Endothelial cell (in vitro differentiated cells): ENCODE measurements around the gene POFUT1. TPM values are rescaled to one million over a fixed set of nuclear protein-coding genes. Genes with fewer than 3 reads are reported as not detected.

Experiments
- DNase-seq: peaks from one replicate; pipeline ENCODE4 v3.0.0; 2021; ENCODE audit warnings: low spot score
- H3K27ac Mint-ChIP-seq: one replicate; pipeline ENCODE4 v1.8.0; 2021; ENCODE audit warnings: mixed read lengths, inconsistent platforms; ENCODE audit not compliant: unreplicated experiment
- H3K27me3 Mint-ChIP-seq: one replicate; pipeline ENCODE4 v1.8.0; 2021; ENCODE audit warnings: mild to moderate bottlenecking, moderate library complexity, mixed read lengths, inconsistent platforms; ENCODE audit not compliant: unreplicated experiment
- H3K36me3 Mint-ChIP-seq: one replicate; pipeline ENCODE4 v1.8.0; 2021; ENCODE audit warnings: mild to moderate bottlenecking, low read depth, mixed read lengths, inconsistent platforms; ENCODE audit not compliant: unreplicated experiment
- H3K4me1 Mint-ChIP-seq: one replicate; pipeline ENCODE4 v1.8.0; 2021; ENCODE audit warnings: mild to moderate bottlenecking, mixed read lengths, inconsistent platforms; ENCODE audit not compliant: unreplicated experiment
- H3K4me3 Mint-ChIP-seq: one replicate; pipeline ENCODE4 v1.8.0; 2021; ENCODE audit warnings: mild to moderate bottlenecking, mixed read lengths, inconsistent platforms; ENCODE audit not compliant: unreplicated experiment
- H3K9me3 Mint-ChIP-seq: one replicate; pipeline ENCODE4 v1.8.0; 2021; ENCODE audit warnings: mixed read lengths, inconsistent platforms; ENCODE audit not compliant: unreplicated experiment
- CTCF ChIP-seq: fragments of 200-600 bp; sonication (generic); IDR thresholded peaks from one replicate; pipeline ENCODE4 v1.5.0; 2021; ENCODE audit warnings: antibody characterized with exemption; ENCODE audit not compliant: unreplicated experiment
- total RNA-seq: library from RNA; stranded (reverse); fragmentation: NEBNext Ultra II Directional; extraction: Animal tissue kit (Norgen Biotek cat#: 25700); gene quantifications from one replicate; pipeline ENCODE4 v1.2.1, GENCODE V29; 2021; ENCODE audit not compliant: unreplicated experiment

The POFUT1 gene
- total RNA-seq, 1 donor from 2014 or later, result 43.5 TPM

- H3K9me3 Mint-ChIP-seq, result no peaks in the 10 kb centered on the region
Measured at GRCh38 chr20:32160341-32160740, 47.3 kb upstream of the POFUT1 start.

GRCh38 chr20:32162351-32162750, 45.3 kb upstream of the POFUT1 start:
- no peak for DNase-seq
- H3K4me1 Mint-ChIP-seq, result peaks cover 9% of the 10 kb centered on the region
- no peak overlapping the region for H3K27ac Mint-ChIP-seq
- no peak overlapping the region for H3K4me3 Mint-ChIP-seq
- H3K36me3 Mint-ChIP-seq, result peaks cover 54% of the 10 kb centered on the region
- no peak for TF ChIP-seq CTCF
- H3K9me3 Mint-ChIP-seq, result no peaks in the 10 kb centered on the region
- H3K27me3 Mint-ChIP-seq, result peaks cover 10% of the 10 kb centered on the region

More at GRCh38 chr20:32160341-32160740, 47.3 kb upstream of the POFUT1 start:
- Mint-ChIP-seq H3K36me3 (peaks cover 43% of the 10 kb centered on the region), H3K27me3 (peaks cover 6% of the 10 kb centered on the region), H3K4me1 (peaks cover 16% of the 10 kb centered on the region), H3K27ac (no peak overlapping the region), H3K4me3 (peak overlapping the region; percentile 74)
- TF ChIP-seq CTCF, result no peak
- no peak for DNase-seq

GRCh38 chr20:32163951-32164350, 43.7 kb upstream of the POFUT1 start:
- Mint-ChIP-seq H3K36me3 (peaks cover 54% of the 10 kb centered on the region), H3K4me1 (peaks cover 15% of the 10 kb centered on the region), H3K27ac (no peak overlapping the region)

GRCh38 chr20:32164984-32165735, 42.5 kb upstream of the POFUT1 start:
- no peaks in the 10 kb centered on the region for H3K9me3 Mint-ChIP-seq
- H3K4me3 Mint-ChIP-seq, result peak overlapping the region; percentile 47
- peaks cover 17% of the 10 kb centered on the region for H3K4me1 Mint-ChIP-seq
- no peak for DNase-seq
- no peak for TF ChIP-seq CTCF
- H3K27me3 Mint-ChIP-seq, result peaks cover 10% of the 10 kb centered on the region
- H3K36me3 Mint-ChIP-seq, result peaks cover 50% of the 10 kb centered on the region
- no peak overlapping the region for H3K27ac Mint-ChIP-seq

More at GRCh38 chr20:32163951-32164350, 43.7 kb upstream of the POFUT1 start:
- no peak for DNase-seq
- H3K27me3 Mint-ChIP-seq, result peaks cover 10% of the 10 kb centered on the region
- TF ChIP-seq CTCF, result no peak
- no peak overlapping the region for H3K4me3 Mint-ChIP-seq
- no peaks in the 10 kb centered on the region for H3K9me3 Mint-ChIP-seq

- Mint-ChIP-seq H3K4me3 (no peak overlapping the region), H3K36me3 (peaks cover 46% of the 10 kb centered on the region), H3K9me3 (no peaks in the 10 kb centered on the region), H3K4me1 (peaks cover 19% of the 10 kb centered on the region), H3K27me3 (peaks cover 10% of the 10 kb centered on the region), H3K27ac (no peak overlapping the region)
- TF ChIP-seq CTCF, result no peak
- no peak for DNase-seq
Measured at GRCh38 chr20:32165836-32166545, 41.7 kb upstream of the POFUT1 start.
